Measurements from ENCODE around the gene MYRIP.

GRCh38 chr3:39879581-39879980, 70.2 kb downstream of the MYRIP start:
- TF ChIP-seq RFX5 (IDR thresholded peaks at IDR 0.05; ENCODE audit: low read depth, low read length) (no peak), ZBED1 (IDR thresholded peaks at IDR 0.05; ENCODE audit: borderline replicate concordance) (no peak), PRDM15 (CRISPR knock-in tag; IDR thresholded peaks at IDR 0.05) (no peak), NR2C1 (IDR thresholded peaks at IDR 0.05) (no peak), ATF2 (IDR thresholded peaks at IDR 0.05; ENCODE audit: low read length) (no peak), POLR2A (IDR thresholded peaks at IDR 0.05; ENCODE audit: low read depth, low read length) (no peak), CTCF (IDR thresholded peaks at IDR 0.05 in 2 of 3, conservative IDR thresholded peaks at IDR 0.05 in 1 of 3; ENCODE audit: control insufficient read depth in 2 of 3, extremely low read depth in 1 of 3, insufficient read depth in 1 of 3, low read depth in 3 of 3, low read length in 3 of 3) (no peak), IKZF1 (conservative IDR thresholded peaks at IDR 0.05) (no peak), EZH2 (IDR thresholded peaks at IDR 0.05; ENCODE audit: borderline replicate concordance, control insufficient read depth, low read depth, low read length) (no peak), JUNB (IDR thresholded peaks at IDR 0.05) (no peak), ZBTB33 (IDR thresholded peaks at IDR 0.05) (no peak), POLR2AphosphoS5 (IDR thresholded peaks at IDR 0.05; ENCODE audit: low read length) (no peak), RAD21 (IDR thresholded peaks at IDR 0.05; ENCODE audit: insufficient read depth, low read depth, low read length) (no peak)

Measured in GM12878 (cell line).